SH-SY5Y (cell line): Measurements from ENCODE around the gene PSEN2.

Source experiments
- GATA2 ChIP-seq: IDR thresholded peaks from 2 replicates; pipeline ENCODE4 v1.6.1; 2011; ENCODE audit warnings: mild to moderate bottlenecking, low read depth, low read length
- GATA3 ChIP-seq: IDR thresholded peaks from 2 replicates; pipeline ENCODE4 v1.6.1; 2011; ENCODE audit warnings: low read depth, mild to moderate bottlenecking, low read length, moderate library complexity

- TF ChIP-seq GATA2 (no peak), GATA3 (no peak)
Observed at GRCh38 chr1:226886122-226886901, 15.9 kb downstream of the PSEN2 start.
